A673 (cell line): Measurements from ENCODE around the gene UBE2E1. TPM values are rescaled to one million over a fixed set of nuclear protein-coding genes. Genes with fewer than 3 reads are reported as not detected.

ENCODE experiments used
- BruUV-seq: library from RNA; stranded (reverse); fragments of 400-500 nt; replicated peaks from 2 replicates; lab custom pipeline; 2021; lab: Mats Ljungman, UMichigan
- CTCF ChIA-PET: fragments of 300-600 bp; sonication (Branson Sonifier 250); formaldehyde crosslinking; loops from one replicate; lab custom pipeline; 2022; ENCODE audit warnings: antibody characterized with exemption; lab: Charles Lee
- POLR2A ChIA-PET: fragments of 300-600 bp; sonication (Branson Sonifier 250); formaldehyde crosslinking; loops from one replicate; lab custom pipeline; 2022; ENCODE audit warnings: antibody characterized with exemption; ENCODE audit not compliant: low non-redundant PET; lab: Charles Lee
- DNase-seq: peaks from one replicate; pipeline ENCODE4 v3.0.0-alpha.2; 2015; ENCODE audit warnings: low spot score
- H3K27ac ChIP-seq: fragments of 200-600 bp; sonication (generic); 2 replicates; pipeline ENCODE4 v1.5.1; 2016; ENCODE audit warnings: mixed run types, low read depth, mild to moderate bottlenecking, mixed read lengths, antibody characterized with exemption, low read length; ENCODE audit not compliant: poor library complexity, severe bottlenecking
- H3K27me3 ChIP-seq: fragments of 200-600 bp; sonication (generic); replicated peaks from 2 replicates; pipeline ENCODE4 v1.6.1; 2017; ENCODE audit warnings: mixed run types, low read depth, mild to moderate bottlenecking, mixed read lengths, antibody characterized with exemption, low read length; ENCODE audit not compliant: insufficient read depth, poor library complexity
- H3K36me3 ChIP-seq: fragments of 200-600 bp; sonication (generic); 2 replicates; pipeline ENCODE4 v1.6.1; 2016; ENCODE audit warnings: mixed run types, mild to moderate bottlenecking, mixed read lengths, antibody characterized with exemption, low read length; ENCODE audit not compliant: insufficient read depth, poor library complexity, severe bottlenecking
- H3K4me1 ChIP-seq: fragments of 200-600 bp; sonication (generic); 2 replicates; pipeline ENCODE4 v1.6.1; 2017; ENCODE audit warnings: mixed run types, mild to moderate bottlenecking, mixed read lengths, antibody characterized with exemption, low read length; ENCODE audit not compliant: insufficient read depth, poor library complexity, severe bottlenecking
- H3K4me3 ChIP-seq: fragments of 200-600 bp; sonication (generic); 2 replicates; pipeline ENCODE4 v1.5.1; 2016; ENCODE audit warnings: low read depth, mixed run types, mild to moderate bottlenecking, mixed read lengths, low read length; ENCODE audit not compliant: poor library complexity, severe bottlenecking
- H3K9me3 ChIP-seq: fragments of 200-600 bp; sonication (generic); 2 replicates; pipeline ENCODE4 v1.6.1; 2016; ENCODE audit warnings: mixed run types, low read depth, mild to moderate bottlenecking, mixed read lengths, antibody characterized with exemption, low read length; ENCODE audit not compliant: poor library complexity, severe bottlenecking
- EZH2 ChIP-seq: fragments of 200-600 bp; sonication (generic); IDR thresholded peaks from 2 replicates; pipeline ENCODE4 v1.6.1; 2017; ENCODE audit warnings: borderline replicate concordance, low read depth, mild to moderate bottlenecking, mixed read lengths, antibody characterized with exemption, low read length; ENCODE audit not compliant: poor library complexity, severe bottlenecking
- intact Hi-C: fragments of 100-400 bp; cut with micrococcal nuclease; formaldehyde crosslinking; loops from one replicate; pipeline ENCODE4 v1.10.0; 2022; ENCODE audit not compliant: unreplicated experiment
- total RNA-seq: library from RNA; stranded (reverse); gene quantifications from 2 replicates; pipeline ENCODE4 v1.2.3, GENCODE V29; 2021
- TF ChIP-seq, protein P1 (sequence below): fragments of 300-800, 200-600 bp; sonication (generic); conservative IDR thresholded peaks from 2 replicates; pipeline ENCODE4 v1.5.1; 2017; ENCODE audit warnings: low read depth, mild to moderate bottlenecking, antibody characterized with exemption, low read length, moderate library complexity, mixed read lengths

UBE2E1 gene
- total RNA-seq, 1 experiment from 2014 or later = 144 TPM

DNA sequence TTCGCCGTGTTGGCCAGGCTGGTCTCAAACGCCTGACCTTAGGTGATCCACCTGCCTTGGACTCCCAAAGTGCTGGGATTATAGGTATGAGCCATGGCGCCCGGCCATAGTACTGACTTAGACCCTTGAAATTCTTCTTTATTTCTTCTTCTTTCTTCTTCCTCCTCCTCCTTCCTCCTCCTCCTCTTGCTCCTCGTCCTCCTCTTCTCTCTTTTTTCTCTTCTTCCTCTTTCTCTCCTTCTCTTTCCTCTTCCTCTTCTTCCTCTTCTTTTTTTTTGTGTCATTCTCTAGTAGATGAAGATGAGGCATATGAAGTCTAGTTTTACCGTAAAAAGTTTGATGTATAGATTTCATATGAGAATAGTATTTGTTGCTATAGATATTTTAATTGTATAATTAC is 120.5 kb downstream of the UBE2E1 start:
- no peak for TF ChIP-seq EZH2
- TF ChIP-seq, protein P1, sequence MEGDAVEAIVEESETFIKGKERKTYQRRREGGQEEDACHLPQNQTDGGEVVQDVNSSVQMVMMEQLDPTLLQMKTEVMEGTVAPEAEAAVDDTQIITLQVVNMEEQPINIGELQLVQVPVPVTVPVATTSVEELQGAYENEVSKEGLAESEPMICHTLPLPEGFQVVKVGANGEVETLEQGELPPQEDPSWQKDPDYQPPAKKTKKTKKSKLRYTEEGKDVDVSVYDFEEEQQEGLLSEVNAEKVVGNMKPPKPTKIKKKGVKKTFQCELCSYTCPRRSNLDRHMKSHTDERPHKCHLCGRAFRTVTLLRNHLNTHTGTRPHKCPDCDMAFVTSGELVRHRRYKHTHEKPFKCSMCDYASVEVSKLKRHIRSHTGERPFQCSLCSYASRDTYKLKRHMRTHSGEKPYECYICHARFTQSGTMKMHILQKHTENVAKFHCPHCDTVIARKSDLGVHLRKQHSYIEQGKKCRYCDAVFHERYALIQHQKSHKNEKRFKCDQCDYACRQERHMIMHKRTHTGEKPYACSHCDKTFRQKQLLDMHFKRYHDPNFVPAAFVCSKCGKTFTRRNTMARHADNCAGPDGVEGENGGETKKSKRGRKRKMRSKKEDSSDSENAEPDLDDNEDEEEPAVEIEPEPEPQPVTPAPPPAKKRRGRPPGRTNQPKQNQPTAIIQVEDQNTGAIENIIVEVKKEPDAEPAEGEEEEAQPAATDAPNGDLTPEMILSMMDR = no peak
- POLR2A ChIA-PET = no interaction called here

DNA sequence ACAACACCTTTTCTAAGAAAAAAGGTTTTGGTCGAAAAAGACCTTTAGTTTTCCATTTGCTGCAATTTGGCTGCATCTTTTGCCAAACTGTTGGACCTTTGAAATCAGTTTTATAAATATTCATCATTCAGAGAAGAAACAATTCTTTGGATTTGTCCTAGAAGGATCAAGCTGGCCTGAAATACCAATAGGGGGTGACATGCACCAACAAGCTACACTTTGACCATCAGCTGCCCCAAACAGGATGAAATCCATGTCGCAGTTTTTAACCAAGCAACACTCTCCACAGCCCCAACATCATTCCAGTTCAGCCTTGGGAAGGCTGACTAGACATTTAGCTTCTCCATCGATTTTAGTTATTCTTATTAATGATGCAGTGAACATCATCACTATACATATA is 121.0 kb downstream of the UBE2E1 start:
- no TSS peak for BruUV-seq
- ChIA-PET CTCF (no interaction called here), POLR2A (no interaction called here)
- intact Hi-C loops = no loop called here
- no peaks in the 10 kb centered on the region for H3K36me3 ChIP-seq
- no peaks in the 10 kb centered on the region for H3K27me3 ChIP-seq
- no peaks in the 10 kb centered on the region for H3K4me1 ChIP-seq
- no peak overlapping the region for H3K4me3 ChIP-seq
- H3K27ac ChIP-seq = no peak overlapping the region
- no peak for DNase-seq
- TF ChIP-seq, protein P1 = 0 out of 2 replicates have a peak, but pooled peaks have one; percentile 22
- TF ChIP-seq EZH2 = no peak
- no peaks in the 10 kb centered on the region for H3K9me3 ChIP-seq

More for the DNA sequence above, 120.5 kb downstream of the UBE2E1 start:
- Histone ChIP-seq H3K4me3 (no peak overlapping the region), H3K27ac (no peak overlapping the region), H3K4me1 (no peaks in the 10 kb centered on the region), H3K27me3 (no peaks in the 10 kb centered on the region), H3K9me3 (no peaks in the 10 kb centered on the region), H3K36me3 (peaks cover 3% of the 10 kb centered on the region)
- BruUV-seq = no TSS peak
- intact Hi-C loops = no loop called here
- CTCF ChIA-PET = no interaction called here
- DNase-seq = no peak

DNA sequence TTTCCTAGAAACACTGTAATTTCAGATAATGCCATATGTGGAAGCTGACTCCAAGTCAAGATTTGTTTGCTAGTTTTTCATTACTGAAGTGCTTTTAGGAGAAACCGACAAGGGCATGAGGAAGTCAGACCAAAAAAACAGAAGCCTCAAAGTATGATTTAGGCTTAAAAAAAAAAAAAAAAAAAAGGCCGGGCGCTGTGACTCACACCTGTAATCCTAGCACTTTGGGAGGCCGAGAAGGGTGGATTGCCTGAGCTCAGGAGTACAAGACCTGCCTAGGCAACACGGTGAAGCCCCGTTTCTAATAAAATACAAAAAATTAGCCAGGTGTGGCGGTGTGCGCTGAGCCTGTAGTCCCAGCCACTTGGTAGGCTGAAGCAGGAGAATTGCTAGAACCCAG is 122.8 kb downstream of the UBE2E1 start:
- Histone ChIP-seq H3K9me3 (no peaks in the 10 kb centered on the region), H3K36me3 (no peaks in the 10 kb centered on the region), H3K27me3 (no peaks in the 10 kb centered on the region), H3K4me1 (no peaks in the 10 kb centered on the region), H3K4me3 (no peak overlapping the region), H3K27ac (no peak overlapping the region)
- TF ChIP-seq, protein P1 = no peak
- no peak for TF ChIP-seq EZH2
- ChIA-PET CTCF (no interaction called here), POLR2A (no interaction called here)
- BruUV-seq = no TSS peak
- intact Hi-C loops = no loop called here
- DNase-seq = no peak
